ENCODE results near the gene APAF1. TPM values are rescaled to one million over a fixed set of nuclear protein-coding genes. Genes with fewer than 3 reads are reported as not detected.

The APAF1 gene
- polyA plus RNA-seq, 1 of the 3 experiments (the other 2 are of a cell fraction): 3.3 TPM

DNA sequence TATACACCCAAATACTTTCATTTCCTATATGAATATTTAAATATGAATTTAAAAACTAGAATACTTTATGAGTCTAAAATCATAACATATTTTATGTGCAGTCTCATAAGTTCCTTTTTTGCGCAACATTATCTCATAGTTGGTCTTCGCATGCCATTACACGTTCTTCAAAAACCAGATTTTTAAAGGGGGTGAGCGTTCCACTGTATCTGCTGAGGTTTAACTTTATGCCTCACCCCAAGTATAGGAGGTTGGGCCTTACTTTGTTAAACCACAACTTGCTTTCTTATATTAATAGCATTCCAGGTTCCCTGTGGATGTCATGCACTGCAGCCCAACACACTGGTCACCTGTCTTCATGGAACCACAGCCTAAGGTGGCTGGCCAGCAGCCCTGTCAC is 118.6 kb downstream of the APAF1 start (continued):
- TF ChIP-seq, protein P1, sequence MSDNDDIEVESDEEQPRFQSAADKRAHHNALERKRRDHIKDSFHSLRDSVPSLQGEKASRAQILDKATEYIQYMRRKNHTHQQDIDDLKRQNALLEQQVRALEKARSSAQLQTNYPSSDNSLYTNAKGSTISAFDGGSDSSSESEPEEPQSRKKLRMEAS (IDR thresholded peaks at IDR 0.05; ENCODE audit: low read depth): no peak

DNA sequence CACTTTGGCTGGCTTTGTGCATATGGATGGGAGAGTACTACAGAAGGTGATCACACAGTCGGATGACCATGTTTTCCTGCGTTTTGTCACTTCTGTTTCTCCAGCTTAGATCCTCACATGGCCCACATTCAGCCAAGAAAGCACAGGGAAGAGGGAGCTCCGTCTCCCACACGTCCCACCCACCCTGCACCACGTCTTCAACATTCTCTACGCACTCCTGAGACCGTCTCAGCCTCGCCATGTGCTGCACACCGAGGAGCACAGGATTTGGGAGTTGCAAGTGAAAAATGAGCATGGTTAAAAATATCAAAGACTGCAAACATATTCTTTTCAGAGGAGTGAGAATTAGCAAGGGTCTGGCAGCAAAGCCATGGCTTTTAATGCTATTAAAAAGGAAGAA is 122.2 kb downstream of the APAF1 start:
- DNase-seq: no peak
- ChIA-PET CTCF (interaction anchor here (0.7 kb wide), 1 partner anchor 14 kb away, joined by 3 read pairs; no protein-coding TSS in a partner anchor), POLR2A (no interaction called here)
- TF ChIP-seq NFIC (IDR thresholded peaks at IDR 0.05; ENCODE audit: borderline replicate concordance) (no peak), YY1 (IDR thresholded peaks at IDR 0.05; ENCODE audit: low read depth) (no peak), RXRA (IDR thresholded peaks at IDR 0.05; ENCODE audit: borderline replicate concordance, low read depth) (no peak), CHD2 (IDR thresholded peaks at IDR 0.05; ENCODE audit: low read length, partially characterized antibody) (no peak), FOXM1 (IDR thresholded peaks at IDR 0.05; ENCODE audit: low read depth) (no peak), TEAD4 (IDR thresholded peaks at IDR 0.05; ENCODE audit: borderline replicate concordance, insufficient read depth) (no peak), EZH2phosphoT487 (IDR thresholded peaks at IDR 0.05; ENCODE audit: borderline replicate concordance, low read depth) (no peak), SMC3 (IDR thresholded peaks at IDR 0.05; ENCODE audit: low read depth, low read length) (no peak), FOXJ3 (CRISPR knock-in tag; IDR thresholded peaks at IDR 0.05) (no peak), RFX5 (IDR thresholded peaks at IDR 0.05; ENCODE audit: low read length) (no peak)
- TF ChIP-seq, protein P2, sequence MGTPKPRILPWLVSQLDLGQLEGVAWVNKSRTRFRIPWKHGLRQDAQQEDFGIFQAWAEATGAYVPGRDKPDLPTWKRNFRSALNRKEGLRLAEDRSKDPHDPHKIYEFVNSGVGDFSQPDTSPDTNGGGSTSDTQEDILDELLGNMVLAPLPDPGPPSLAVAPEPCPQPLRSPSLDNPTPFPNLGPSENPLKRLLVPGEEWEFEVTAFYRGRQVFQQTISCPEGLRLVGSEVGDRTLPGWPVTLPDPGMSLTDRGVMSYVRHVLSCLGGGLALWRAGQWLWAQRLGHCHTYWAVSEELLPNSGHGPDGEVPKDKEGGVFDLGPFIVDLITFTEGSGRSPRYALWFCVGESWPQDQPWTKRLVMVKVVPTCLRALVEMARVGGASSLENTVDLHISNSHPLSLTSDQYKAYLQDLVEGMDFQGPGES (IDR thresholded peaks at IDR 0.05; ENCODE audit: low read depth, low read length): no peak
- TF ChIP-seq, protein P1 (IDR thresholded peaks at IDR 0.05; ENCODE audit: low read depth): no peak
- TF ChIP-seq, protein P3, sequence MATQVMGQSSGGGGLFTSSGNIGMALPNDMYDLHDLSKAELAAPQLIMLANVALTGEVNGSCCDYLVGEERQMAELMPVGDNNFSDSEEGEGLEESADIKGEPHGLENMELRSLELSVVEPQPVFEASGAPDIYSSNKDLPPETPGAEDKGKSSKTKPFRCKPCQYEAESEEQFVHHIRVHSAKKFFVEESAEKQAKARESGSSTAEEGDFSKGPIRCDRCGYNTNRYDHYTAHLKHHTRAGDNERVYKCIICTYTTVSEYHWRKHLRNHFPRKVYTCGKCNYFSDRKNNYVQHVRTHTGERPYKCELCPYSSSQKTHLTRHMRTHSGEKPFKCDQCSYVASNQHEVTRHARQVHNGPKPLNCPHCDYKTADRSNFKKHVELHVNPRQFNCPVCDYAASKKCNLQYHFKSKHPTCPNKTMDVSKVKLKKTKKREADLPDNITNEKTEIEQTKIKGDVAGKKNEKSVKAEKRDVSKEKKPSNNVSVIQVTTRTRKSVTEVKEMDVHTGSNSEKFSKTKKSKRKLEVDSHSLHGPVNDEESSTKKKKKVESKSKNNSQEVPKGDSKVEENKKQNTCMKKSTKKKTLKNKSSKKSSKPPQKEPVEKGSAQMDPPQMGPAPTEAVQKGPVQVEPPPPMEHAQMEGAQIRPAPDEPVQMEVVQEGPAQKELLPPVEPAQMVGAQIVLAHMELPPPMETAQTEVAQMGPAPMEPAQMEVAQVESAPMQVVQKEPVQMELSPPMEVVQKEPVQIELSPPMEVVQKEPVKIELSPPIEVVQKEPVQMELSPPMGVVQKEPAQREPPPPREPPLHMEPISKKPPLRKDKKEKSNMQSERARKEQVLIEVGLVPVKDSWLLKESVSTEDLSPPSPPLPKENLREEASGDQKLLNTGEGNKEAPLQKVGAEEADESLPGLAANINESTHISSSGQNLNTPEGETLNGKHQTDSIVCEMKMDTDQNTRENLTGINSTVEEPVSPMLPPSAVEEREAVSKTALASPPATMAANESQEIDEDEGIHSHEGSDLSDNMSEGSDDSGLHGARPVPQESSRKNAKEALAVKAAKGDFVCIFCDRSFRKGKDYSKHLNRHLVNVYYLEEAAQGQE (IDR thresholded peaks at IDR 0.05; ENCODE audit: low read depth, low read length): no peak
- TF ChIP-seq, protein P4, sequence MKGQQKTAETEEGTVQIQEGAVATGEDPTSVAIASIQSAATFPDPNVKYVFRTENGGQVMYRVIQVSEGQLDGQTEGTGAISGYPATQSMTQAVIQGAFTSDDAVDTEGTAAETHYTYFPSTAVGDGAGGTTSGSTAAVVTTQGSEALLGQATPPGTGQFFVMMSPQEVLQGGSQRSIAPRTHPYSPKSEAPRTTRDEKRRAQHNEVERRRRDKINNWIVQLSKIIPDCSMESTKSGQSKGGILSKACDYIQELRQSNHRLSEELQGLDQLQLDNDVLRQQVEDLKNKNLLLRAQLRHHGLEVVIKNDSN (IDR thresholded peaks at IDR 0.05; ENCODE audit: borderline replicate concordance, low read depth): no peak
- Histone ChIP-seq H3K27ac (ENCODE audit: low read depth in 2 of 2, low read length in 1 of 2) (no peak overlapping the region), H4K20me1 (ENCODE audit: insufficient read depth) (no peaks in the 10 kb centered on the region), H3K27me3 (ENCODE audit: insufficient read depth) (no peaks in the 10 kb centered on the region), H3F3A (replicated peaks; ENCODE audit: insufficient read depth) (no peaks in the 10 kb centered on the region), H3K4me1 (ENCODE audit: control insufficient read depth in 1 of 2, insufficient read depth in 2 of 2, low read depth in 1 of 2, low read length in 1 of 2) (no peaks in the 10 kb centered on the region), H3K9me2 (no peaks in the 10 kb centered on the region), H3K79me2 (ENCODE audit: insufficient read depth) (no peaks in the 10 kb centered on the region), H2AFZ (ENCODE audit: low read depth) (no peak overlapping the region), H3K9me3 (no peaks in the 10 kb centered on the region), H3K36me3 (replicated peaks in 1 of 2; ENCODE audit: control insufficient read depth in 1 of 2, insufficient read depth in 2 of 2, low read length in 1 of 2) (no peaks in the 10 kb centered on the region), H3K4me3 (ENCODE audit: low read depth in 2 of 2, low read length in 1 of 2) (no peak overlapping the region), H3K9ac (no peak overlapping the region), H3K4me2 (no peak overlapping the region)
- 63% methylated on average over 9 of the region's 9 CpGs for WGBS (ENCODE audit: low lambda C conversion rate)

Measured in SK-N-SH (cell line).